Naive B cell (primary cell): ENCODE data around the gene RGS6. TPM values are rescaled to one million over a fixed set of nuclear protein-coding genes. Genes with fewer than 3 reads are reported as not detected.
A peak's percentile ranks its signal among the peaks of the same experiment; 100 is the strongest.

Source experiments
- ATAC-seq, 2 donors: fragments of 150-1000 bp; cut with Tn5 transposase; 2 replicates each; pipeline ENCODE4 v1.10.0; 2021; ENCODE audit warnings: low read depth in 2 of 2, mild to moderate bottlenecking in 2 of 2, moderate library complexity in 2 of 2
- DNase-seq: peaks from one replicate; pipeline ENCODE4 v3.0.0; 2022
- H3K27ac Mint-ChIP-seq, 6 donors: one replicate each; pipeline ENCODE4 v1.8.0; 2020 to 2022; ENCODE audit warnings: mild to moderate bottlenecking in 6 of 6, mixed read lengths in 6 of 6, moderate library complexity in 5 of 6, inconsistent platforms in 2 of 6
- H3K27me3 Mint-ChIP-seq, 3 donors: one replicate each; pipeline ENCODE4 v1.8.0; 2021 to 2022; ENCODE audit warnings: mixed read lengths in 3 of 3, mild to moderate bottlenecking in 1 of 3
- H3K36me3 Mint-ChIP-seq, 2 donors: one replicate each; pipeline ENCODE4 v1.8.0; 2020 to 2022; ENCODE audit warnings: mixed read lengths in 2 of 2, inconsistent platforms in 1 of 2, mild to moderate bottlenecking in 1 of 2
- H3K4me1 Mint-ChIP-seq, 3 donors: one replicate each; pipeline ENCODE4 v1.8.0; 2020 to 2022; ENCODE audit warnings: mixed read lengths in 3 of 3, inconsistent platforms in 1 of 3, mild to moderate bottlenecking in 1 of 3, moderate library complexity in 1 of 3
- H3K4me3 Mint-ChIP-seq, 8 donors: one replicate each; pipeline ENCODE4 v1.8.0; 2020 to 2022; ENCODE audit warnings: mild to moderate bottlenecking in 8 of 8, mixed read lengths in 8 of 8, moderate library complexity in 8 of 8, inconsistent platforms in 2 of 8
- H3K9me3 Mint-ChIP-seq, 7 donors: one replicate each; pipeline ENCODE4 v1.8.0; 2020 to 2022; ENCODE audit warnings: mixed read lengths in 7 of 7, mild to moderate bottlenecking in 5 of 7, inconsistent platforms in 2 of 7, moderate library complexity in 1 of 7
- polyA plus RNA-seq, 6 donors: library from polyadenylated mRNA; unstranded; fragments of 300-500 nt; fragmentation: Illumina TruSeq; gene quantifications; one replicate each; pipeline ENCODE4 v1.2.3, GENCODE V29; 2021; ENCODE audit warnings: low read depth in 6 of 6

The RGS6 gene
- polyA plus RNA-seq, 6 donors from 2014 or later: 0.06 to 0.28 (median 0.20) TPM; not detected in 2

- H3K4me1 Mint-ChIP-seq: no peaks in the 10 kb centered on the region
- H3K27ac Mint-ChIP-seq: no peak overlapping the region
- ATAC-seq: no peak
- H3K36me3 Mint-ChIP-seq: no peaks in the 10 kb centered on the region
- DNase-seq: no peak
- no peak overlapping the region for H3K4me3 Mint-ChIP-seq
- peaks cover 0 to 9% (median 0%) of the 10 kb centered on the region in 7 donors for H3K9me3 Mint-ChIP-seq
- H3K27me3 Mint-ChIP-seq: peaks cover 6 to 40% (median 20%) of the 10 kb centered on the region in 3 donors
These were observed 193.9 kb downstream of the RGS6 start for GRCh38 chr14:72126091-72126490.

- no peak for DNase-seq
- H3K4me3 Mint-ChIP-seq: no peak overlapping the region
- no peak overlapping the region for H3K27ac Mint-ChIP-seq
- peaks cover 0 to 9% (median 0%) of the 10 kb centered on the region in 7 donors for H3K9me3 Mint-ChIP-seq
- no peak for ATAC-seq
- peaks cover 9 to 36% (median 18%) of the 10 kb centered on the region in 3 donors for H3K27me3 Mint-ChIP-seq
- no peaks in the 10 kb centered on the region for H3K36me3 Mint-ChIP-seq
- no peaks in the 10 kb centered on the region for H3K4me1 Mint-ChIP-seq
These were observed 194.3 kb downstream of the RGS6 start for GRCh38 chr14:72126561-72126960.

- Mint-ChIP-seq H3K36me3 (no peaks in the 10 kb centered on the region), H3K27ac (no peak overlapping the region), H3K4me3 (no peak overlapping the region), H3K27me3 (peaks cover 25 to 49% (median 32%) of the 10 kb centered on the region in 3 donors), H3K9me3 (peaks cover 0 to 9% (median 0%) of the 10 kb centered on the region in 7 donors), H3K4me1 (no peaks in the 10 kb centered on the region)
- DNase-seq: no peak
- no peak for ATAC-seq
These were observed 196.4 kb downstream of the RGS6 start for GRCh38 chr14:72128629-72129028.

GRCh38 chr14:72129291-72129690 is 197.1 kb downstream of the RGS6 start:
- Mint-ChIP-seq H3K27me3 (peaks cover 31 to 55% (median 38%) of the 10 kb centered on the region in 3 donors), H3K36me3 (no peaks in the 10 kb centered on the region), H3K9me3 (peaks cover 0 to 9% (median 2%) of the 10 kb centered on the region in 7 donors), H3K4me3 (no peak overlapping the region), H3K4me1 (no peaks in the 10 kb centered on the region), H3K27ac (no peak overlapping the region)
- DNase-seq (no peak), ATAC-seq (no peak)

- DNase-seq (no peak), ATAC-seq (no peak)
- no peaks in the 10 kb centered on the region for H3K9me3 Mint-ChIP-seq
- H3K36me3 Mint-ChIP-seq: no peaks in the 10 kb centered on the region
- peaks cover 0 to 7% (median 4%) of the 10 kb centered on the region in 3 donors for H3K4me1 Mint-ChIP-seq
- H3K27ac Mint-ChIP-seq: no peak overlapping the region
- peaks cover 14 to 19% (median 16%) of the 10 kb centered on the region in 3 donors for H3K27me3 Mint-ChIP-seq
- no peak overlapping the region for H3K4me3 Mint-ChIP-seq
These were observed 208.9 kb downstream of the RGS6 start for GRCh38 chr14:72141084-72141483.

- H3K4me3 Mint-ChIP-seq: peak overlapping the region in 1 of 8 donors; percentile 33
- H3K36me3 Mint-ChIP-seq: no peaks in the 10 kb centered on the region
- ATAC-seq (no peak), DNase-seq (no peak)
- no peak overlapping the region for H3K27ac Mint-ChIP-seq
- peaks cover 0 to under 1% (median 0%) of the 10 kb centered on the region in 7 donors for H3K9me3 Mint-ChIP-seq
- H3K27me3 Mint-ChIP-seq: peaks cover 16 to 23% (median 20%) of the 10 kb centered on the region in 3 donors
- peaks cover 0 to 7% (median 4%) of the 10 kb centered on the region in 3 donors for H3K4me1 Mint-ChIP-seq
These were observed 210.1 kb downstream of the RGS6 start for GRCh38 chr14:72142328-72142727.

- DNase-seq (no peak), ATAC-seq (no peak)
- Mint-ChIP-seq H3K4me3 (no peak overlapping the region), H3K36me3 (no peaks in the 10 kb centered on the region), H3K27ac (no peak overlapping the region), H3K4me1 (peaks cover 0 to 7% (median 4%) of the 10 kb centered on the region in 3 donors), H3K9me3 (peaks cover 0 to 5% (median 0%) of the 10 kb centered on the region in 7 donors), H3K27me3 (peaks cover 19 to 55% (median 36%) of the 10 kb centered on the region in 3 donors)
These were observed 214.0 kb downstream of the RGS6 start for GRCh38 chr14:72146241-72146640.

GRCh38 chr14:72154645-72155378 is 222.6 kb downstream of the RGS6 start:
- Mint-ChIP-seq H3K4me1 (no peaks in the 10 kb centered on the region), H3K9me3 (peaks cover 0 to 33% (median 11%) of the 10 kb centered on the region in 7 donors), H3K36me3 (no peaks in the 10 kb centered on the region), H3K27me3 (peaks cover 16 to 56% (median 42%) of the 10 kb centered on the region in 3 donors), H3K27ac (no peak overlapping the region), H3K4me3 (no peak overlapping the region)
- DNase-seq: no peak
- ATAC-seq: no peak

GRCh38 chr14:72155379-72155993 is 223.3 kb downstream of the RGS6 start:
- Mint-ChIP-seq H3K9me3 (peaks cover 0 to 33% (median 11%) of the 10 kb centered on the region in 7 donors), H3K27ac (no peak overlapping the region), H3K4me1 (no peaks in the 10 kb centered on the region), H3K4me3 (no peak overlapping the region), H3K36me3 (no peaks in the 10 kb centered on the region), H3K27me3 (peaks cover 16 to 57% (median 41%) of the 10 kb centered on the region in 3 donors)
- no peak for ATAC-seq
- DNase-seq: no peak

- DNase-seq: no peak
- no peak overlapping the region for H3K27ac Mint-ChIP-seq
- peak overlapping the region in 3 of 8 donors; percentile 45 to 81 (median 50) for H3K4me3 Mint-ChIP-seq
- ATAC-seq: peak; percentile 34 to 44
- peaks cover 0 to 19% (median 10%) of the 10 kb centered on the region in 3 donors for H3K27me3 Mint-ChIP-seq
- no peaks in the 10 kb centered on the region for H3K36me3 Mint-ChIP-seq
- H3K4me1 Mint-ChIP-seq: peaks cover 14 to 32% (median 14%) of the 10 kb centered on the region in 3 donors
- peaks cover 0 to 4% (median 0%) of the 10 kb centered on the region in 7 donors for H3K9me3 Mint-ChIP-seq
These were observed 232.4 kb downstream of the RGS6 start for GRCh38 chr14:72164420-72165228.

GRCh38 chr14:72165229-72165698 is 233.0 kb downstream of the RGS6 start:
- ATAC-seq (no peak), DNase-seq (no peak)
- Mint-ChIP-seq H3K36me3 (no peaks in the 10 kb centered on the region), H3K9me3 (peaks cover 0 to 4% (median 0%) of the 10 kb centered on the region in 7 donors), H3K4me3 (peak overlapping the region in 1 of 8 donors; percentile 81), H3K4me1 (peaks cover 14 to 36% (median 14%) of the 10 kb centered on the region in 3 donors), H3K27me3 (peaks cover 0 to 13% (median 10%) of the 10 kb centered on the region in 3 donors), H3K27ac (peak overlapping the region in 1 of 6 donors; percentile 31)

- no peak for ATAC-seq
- Mint-ChIP-seq H3K27ac (no peak overlapping the region), H3K27me3 (peaks cover 6 to 18% (median 16%) of the 10 kb centered on the region in 3 donors), H3K4me1 (peaks cover 6 to 22% (median 6%) of the 10 kb centered on the region in 3 donors), H3K36me3 (no peaks in the 10 kb centered on the region), H3K9me3 (peaks cover 0 to 4% (median 0%) of the 10 kb centered on the region in 7 donors), H3K4me3 (no peak overlapping the region)
- no peak for DNase-seq
These were observed 237.3 kb downstream of the RGS6 start for GRCh38 chr14:72169521-72169920.

- DNase-seq: no peak
- Mint-ChIP-seq H3K9me3 (peaks cover 0 to 3% (median 0%) of the 10 kb centered on the region in 7 donors), H3K27me3 (peaks cover 6 to 43% (median 24%) of the 10 kb centered on the region in 3 donors), H3K27ac (no peak overlapping the region), H3K4me3 (no peak overlapping the region), H3K36me3 (no peaks in the 10 kb centered on the region), H3K4me1 (peaks cover 0 to 14% (median 0%) of the 10 kb centered on the region in 3 donors)
- no peak for ATAC-seq
These were observed 239.8 kb downstream of the RGS6 start for GRCh38 chr14:72172049-72172448.
